Calu3 (cell line): Measurements from ENCODE around the gene GJD2. TPM values are rescaled to one million over a fixed set of nuclear protein-coding genes. Genes with fewer than 3 reads are reported as not detected.

Experiments
- BruUV-seq: library from RNA; stranded (reverse); fragments of 400-500 nt; replicated peaks from 2 replicates; lab custom pipeline; 2021; lab: Mats Ljungman, UMichigan
- CTCF ChIA-PET: fragments of 300-600 bp; sonication (Branson Sonifier 250); formaldehyde crosslinking; loops from one replicate; lab custom pipeline; 2022; ENCODE audit warnings: antibody characterized with exemption; lab: Charles Lee
- DNase-seq: peaks from one replicate; pipeline ENCODE4 v3.0.0; 2022
- H3K27ac Mint-ChIP-seq: one replicate; pipeline ENCODE4 v1.8.0; 2022; ENCODE audit warnings: mixed read lengths; ENCODE audit not compliant: unreplicated experiment
- H3K27me3 Mint-ChIP-seq: one replicate; pipeline ENCODE4 v1.8.0; 2022; ENCODE audit warnings: mixed read lengths; ENCODE audit not compliant: unreplicated experiment
- H3K36me3 Mint-ChIP-seq: one replicate; pipeline ENCODE4 v1.8.0; 2022; ENCODE audit warnings: mild to moderate bottlenecking, moderate library complexity, mixed read lengths; ENCODE audit not compliant: insufficient read depth, unreplicated experiment
- H3K4me1 Mint-ChIP-seq: one replicate; pipeline ENCODE4 v1.8.0; 2022; ENCODE audit warnings: mild to moderate bottlenecking, low read depth, mixed read lengths; ENCODE audit not compliant: unreplicated experiment
- H3K4me3 Mint-ChIP-seq: one replicate; pipeline ENCODE4 v1.8.0; 2022; ENCODE audit warnings: mild to moderate bottlenecking, low read depth, moderate library complexity, mixed read lengths; ENCODE audit not compliant: unreplicated experiment
- H3K9me3 Mint-ChIP-seq: one replicate; pipeline ENCODE4 v1.8.0; 2022; ENCODE audit warnings: low read depth, mixed read lengths; ENCODE audit not compliant: unreplicated experiment
- intact Hi-C: fragments of 100-400 bp; cut with micrococcal nuclease; formaldehyde crosslinking; loops from one replicate; pipeline ENCODE4 v1.10.0; 2022; ENCODE audit not compliant: unreplicated experiment
- total RNA-seq: library from RNA; stranded (reverse); gene quantifications from 2 replicates; pipeline ENCODE4 v1.2.3, GENCODE V29; 2022
- TF ChIP-seq, protein P1 (sequence below): fragments of 200-600 bp; IDR thresholded peaks from one replicate; pipeline ENCODE4 v1.8.0; 2022; ENCODE audit warnings: antibody characterized with exemption; ENCODE audit not compliant: unreplicated experiment

GJD2 gene
- total RNA-seq, 1 experiment from 2014 or later = not detected

- Mint-ChIP-seq H3K27ac (no peak overlapping the region), H3K4me1 (no peaks in the 10 kb centered on the region), H3K9me3 (no peaks in the 10 kb centered on the region), H3K36me3 (peaks cover 5% of the 10 kb centered on the region), H3K27me3 (peaks cover 44% of the 10 kb centered on the region), H3K4me3 (no peak overlapping the region)
- BruUV-seq = no TSS peak
- intact Hi-C loops = no loop called here
- no peak for DNase-seq
- CTCF ChIA-PET = no interaction called here
- TF ChIP-seq, protein P1, sequence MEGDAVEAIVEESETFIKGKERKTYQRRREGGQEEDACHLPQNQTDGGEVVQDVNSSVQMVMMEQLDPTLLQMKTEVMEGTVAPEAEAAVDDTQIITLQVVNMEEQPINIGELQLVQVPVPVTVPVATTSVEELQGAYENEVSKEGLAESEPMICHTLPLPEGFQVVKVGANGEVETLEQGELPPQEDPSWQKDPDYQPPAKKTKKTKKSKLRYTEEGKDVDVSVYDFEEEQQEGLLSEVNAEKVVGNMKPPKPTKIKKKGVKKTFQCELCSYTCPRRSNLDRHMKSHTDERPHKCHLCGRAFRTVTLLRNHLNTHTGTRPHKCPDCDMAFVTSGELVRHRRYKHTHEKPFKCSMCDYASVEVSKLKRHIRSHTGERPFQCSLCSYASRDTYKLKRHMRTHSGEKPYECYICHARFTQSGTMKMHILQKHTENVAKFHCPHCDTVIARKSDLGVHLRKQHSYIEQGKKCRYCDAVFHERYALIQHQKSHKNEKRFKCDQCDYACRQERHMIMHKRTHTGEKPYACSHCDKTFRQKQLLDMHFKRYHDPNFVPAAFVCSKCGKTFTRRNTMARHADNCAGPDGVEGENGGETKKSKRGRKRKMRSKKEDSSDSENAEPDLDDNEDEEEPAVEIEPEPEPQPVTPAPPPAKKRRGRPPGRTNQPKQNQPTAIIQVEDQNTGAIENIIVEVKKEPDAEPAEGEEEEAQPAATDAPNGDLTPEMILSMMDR = no peak
These were observed 25.7 kb downstream of the GJD2 start for GRCh38 chr15:34729056-34729455.

GRCh38 chr15:34726406-34727100 is 28.2 kb downstream of the GJD2 start:
- no peak for DNase-seq
- Mint-ChIP-seq H3K36me3 (peaks cover 5% of the 10 kb centered on the region), H3K9me3 (no peaks in the 10 kb centered on the region), H3K4me1 (no peaks in the 10 kb centered on the region), H3K27me3 (peaks cover 21% of the 10 kb centered on the region), H3K27ac (no peak overlapping the region), H3K4me3 (no peak overlapping the region)
- TF ChIP-seq, protein P1 = no peak
- CTCF ChIA-PET = no interaction called here
- intact Hi-C loops = no loop called here
- BruUV-seq = no TSS peak

- Mint-ChIP-seq H3K4me3 (no peak overlapping the region), H3K9me3 (no peaks in the 10 kb centered on the region), H3K27ac (no peak overlapping the region), H3K27me3 (peaks cover 12% of the 10 kb centered on the region), H3K36me3 (peaks cover 5% of the 10 kb centered on the region), H3K4me1 (no peaks in the 10 kb centered on the region)
- intact Hi-C loops = no loop called here
- no TSS peak for BruUV-seq
- CTCF ChIA-PET = no interaction called here
- TF ChIP-seq, protein P1 = no peak
- no peak for DNase-seq
These were observed 29.2 kb downstream of the GJD2 start for GRCh38 chr15:34725556-34725955.

DNA sequence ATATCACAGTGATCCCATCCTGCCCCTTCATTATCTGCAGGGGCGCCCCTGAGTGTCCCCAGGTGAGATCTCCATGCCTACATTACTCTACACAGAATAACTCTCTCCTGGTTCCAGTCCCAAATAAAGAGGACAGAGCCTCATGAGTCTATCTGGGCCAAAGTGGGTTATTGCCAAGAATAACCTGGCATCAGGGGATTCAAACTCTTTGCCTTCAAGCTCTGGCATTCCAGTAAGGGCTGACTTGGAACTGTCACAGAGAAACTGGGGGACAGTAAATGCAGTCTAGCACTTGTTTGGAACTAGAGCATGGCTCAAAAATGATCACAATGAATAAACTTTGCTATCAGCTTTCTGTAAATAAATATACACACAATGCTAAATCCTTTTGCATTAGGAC is 30.3 kb downstream of the GJD2 start:
- H3K36me3 Mint-ChIP-seq = peaks cover 5% of the 10 kb centered on the region
- peaks cover 8% of the 10 kb centered on the region for H3K27me3 Mint-ChIP-seq
- no peak overlapping the region for H3K4me3 Mint-ChIP-seq
- no peak for DNase-seq
- H3K9me3 Mint-ChIP-seq = no peaks in the 10 kb centered on the region
- CTCF ChIA-PET = interaction anchor here (1.2 kb wide), 1 partner anchor 8 kb away, joined by 3 read pairs; no protein-coding TSS in a partner anchor
- intact Hi-C loops = no loop called here
- TF ChIP-seq, protein P1 = no peak
- BruUV-seq = no TSS peak
- H3K27ac Mint-ChIP-seq = no peak overlapping the region
- H3K4me1 Mint-ChIP-seq = no peaks in the 10 kb centered on the region
